HG03159 (cell line): Measurements from ENCODE around the gene TMEM88.
"Not testable (repeated sequence)": the region's sequence is repeated elsewhere in the genome, so short reads cannot be mapped to it uniquely, and the experiment has no call there.

Experiments
- ATAC-seq: cut with Tn5 transposase; IDR thresholded peaks from one replicate; pipeline ENCODE4 v1.9.1; 2021; ENCODE audit warnings: mild to moderate bottlenecking, moderate library complexity; ENCODE audit not compliant: unreplicated experiment

Gene TMEM88

GRCh38 chr17:7854851-7855659 lies at the start of gene TMEM88:
TMEM88 (plus strand) TSS chr17:7855066; CDS start chr17:7855075, 9 bp downstream.
- ATAC-seq = no peak

GRCh38 chr17:7806587-7806986 lies 48.3 kb upstream of the TMEM88 start:
- ATAC-seq = no peak

- ATAC-seq = no peak
Measured at GRCh38 chr17:7807206-7807605, 47.7 kb upstream of the TMEM88 start.

GRCh38 chr17:7809086-7809790 lies 45.6 kb upstream of the TMEM88 start:
- ATAC-seq = no peak

GRCh38 chr17:7809791-7810343 lies 45.0 kb upstream of the TMEM88 start:
- ATAC-seq = not testable (repeated sequence)

- ATAC-seq = no peak
Measured at GRCh38 chr17:7811251-7811650, 43.6 kb upstream of the TMEM88 start.

GRCh38 chr17:7814969-7815368 lies 39.9 kb upstream of the TMEM88 start:
- no peak for ATAC-seq

- ATAC-seq = no peak
Measured at GRCh38 chr17:7816926-7817642, 37.8 kb upstream of the TMEM88 start.

GRCh38 chr17:7817643-7817964 lies 37.3 kb upstream of the TMEM88 start:
- ATAC-seq = no peak

GRCh38 chr17:7818026-7818425 lies 36.8 kb upstream of the TMEM88 start:
- ATAC-seq = no peak

- ATAC-seq = no peak
Measured at GRCh38 chr17:7818746-7819645, 35.9 kb upstream of the TMEM88 start.

GRCh38 chr17:7820231-7820630 lies 34.6 kb upstream of the TMEM88 start:
- ATAC-seq = no peak

GRCh38 chr17:7822126-7822525 lies 32.7 kb upstream of the TMEM88 start:
- ATAC-seq = no peak

- ATAC-seq = no peak
Measured at GRCh38 chr17:7823581-7824001, 31.3 kb upstream of the TMEM88 start.

- ATAC-seq = no peak
Measured at GRCh38 chr17:7824021-7824924, 30.6 kb upstream of the TMEM88 start.

GRCh38 chr17:7825206-7825990 lies 29.5 kb upstream of the TMEM88 start:
- ATAC-seq = no peak

- ATAC-seq = no peak
Measured at GRCh38 chr17:7830616-7831015, 24.2 kb upstream of the TMEM88 start.

GRCh38 chr17:7831233-7831632 lies 23.6 kb upstream of the TMEM88 start:
- no peak for ATAC-seq

GRCh38 chr17:7832431-7832830 lies 22.4 kb upstream of the TMEM88 start:
- ATAC-seq = no peak
